Retinal pigment epithelial cell (primary cell): ENCODE data around the gene SEMA3C.

Experiments
- DNase-seq: peaks from one replicate; pipeline ENCODE4 v3.0.0-alpha.2; 2010; ENCODE audit warnings: low read depth
- H3K4me3 ChIP-seq: 2 replicates; pipeline ENCODE4 v1.5.1; 2011; ENCODE audit warnings: mild to moderate bottlenecking, low read length, control low read depth, moderate library complexity
- TF ChIP-seq, protein P1 (sequence below): conservative IDR thresholded peaks from 2 replicates; pipeline ENCODE4 v1.5.1; 2011; ENCODE audit warnings: low read depth, low read length, control low read depth, inconsistent platforms

The SEMA3C gene

DNA sequence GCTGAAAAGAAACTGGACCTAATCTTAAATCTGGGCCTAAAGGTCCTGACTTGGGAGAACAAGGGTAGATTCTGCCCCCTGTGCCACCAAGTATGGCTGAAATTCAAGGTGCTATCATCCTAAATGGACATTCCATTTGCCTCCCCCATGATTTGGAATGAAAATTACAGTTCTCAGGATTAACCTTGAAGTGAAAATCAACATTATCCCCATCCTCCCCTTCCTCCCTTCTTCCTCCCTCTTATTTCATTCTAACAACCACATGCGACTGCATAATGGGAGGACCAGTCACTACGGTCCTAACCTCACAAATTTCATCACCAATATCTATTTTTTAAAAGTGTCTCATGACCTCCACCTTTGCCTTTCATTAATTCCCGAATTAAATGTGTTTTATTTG is 62.1 kb downstream of the SEMA3C start:
- no peak overlapping the region for H3K4me3 ChIP-seq
- no peak for DNase-seq
- TF ChIP-seq, protein P1, sequence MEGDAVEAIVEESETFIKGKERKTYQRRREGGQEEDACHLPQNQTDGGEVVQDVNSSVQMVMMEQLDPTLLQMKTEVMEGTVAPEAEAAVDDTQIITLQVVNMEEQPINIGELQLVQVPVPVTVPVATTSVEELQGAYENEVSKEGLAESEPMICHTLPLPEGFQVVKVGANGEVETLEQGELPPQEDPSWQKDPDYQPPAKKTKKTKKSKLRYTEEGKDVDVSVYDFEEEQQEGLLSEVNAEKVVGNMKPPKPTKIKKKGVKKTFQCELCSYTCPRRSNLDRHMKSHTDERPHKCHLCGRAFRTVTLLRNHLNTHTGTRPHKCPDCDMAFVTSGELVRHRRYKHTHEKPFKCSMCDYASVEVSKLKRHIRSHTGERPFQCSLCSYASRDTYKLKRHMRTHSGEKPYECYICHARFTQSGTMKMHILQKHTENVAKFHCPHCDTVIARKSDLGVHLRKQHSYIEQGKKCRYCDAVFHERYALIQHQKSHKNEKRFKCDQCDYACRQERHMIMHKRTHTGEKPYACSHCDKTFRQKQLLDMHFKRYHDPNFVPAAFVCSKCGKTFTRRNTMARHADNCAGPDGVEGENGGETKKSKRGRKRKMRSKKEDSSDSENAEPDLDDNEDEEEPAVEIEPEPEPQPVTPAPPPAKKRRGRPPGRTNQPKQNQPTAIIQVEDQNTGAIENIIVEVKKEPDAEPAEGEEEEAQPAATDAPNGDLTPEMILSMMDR = no peak

DNA sequence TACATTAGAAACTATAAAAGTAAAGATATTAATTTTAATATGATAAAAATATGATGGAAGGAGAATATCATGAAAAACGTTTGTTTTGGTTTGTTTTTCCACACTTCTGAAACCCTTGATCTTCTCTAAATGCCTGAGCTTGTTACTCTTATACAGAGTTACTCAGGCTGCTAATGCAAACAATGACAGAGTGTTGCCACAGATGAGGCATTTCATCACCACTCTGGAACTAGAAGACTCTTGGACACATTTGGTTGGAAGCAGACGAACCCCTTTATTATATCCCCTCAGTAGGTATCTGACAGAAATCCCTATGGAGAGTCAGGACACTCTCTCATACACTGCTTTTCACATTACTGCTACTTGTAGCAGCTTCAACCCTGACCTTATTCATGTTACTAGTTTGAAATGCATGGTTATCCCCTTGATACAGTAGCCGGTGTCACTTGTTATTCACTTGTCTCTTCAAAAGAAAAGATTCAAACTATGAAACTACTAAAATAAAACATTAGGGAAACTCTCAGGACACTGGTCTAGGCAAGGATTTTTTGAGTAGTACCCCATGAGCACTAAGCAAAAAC is 66.9 kb downstream of the SEMA3C start:
- TF ChIP-seq, protein P1 = no peak
- no peak for DNase-seq
- H3K4me3 ChIP-seq = no peak overlapping the region

DNA sequence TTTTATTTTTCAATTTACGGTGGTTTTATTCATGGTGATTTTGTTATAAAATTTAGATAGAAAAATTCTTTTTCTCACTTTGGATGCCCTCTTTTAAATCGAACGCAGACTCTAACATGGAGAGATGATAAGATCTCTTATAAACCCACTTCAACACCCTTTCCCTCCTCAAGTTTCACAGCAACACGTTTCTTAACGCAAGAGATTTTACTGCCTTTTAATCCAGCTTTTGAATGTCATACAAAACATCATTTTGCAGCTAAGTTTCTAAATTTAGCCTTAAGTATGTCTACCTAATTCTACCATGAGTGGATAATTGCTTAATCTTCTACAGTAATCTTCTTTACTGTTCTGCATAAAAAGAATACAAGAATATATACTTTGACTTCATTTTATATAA is 70.0 kb downstream of the SEMA3C start:
- no peak overlapping the region for H3K4me3 ChIP-seq
- peak; percentile 27 for DNase-seq
- TF ChIP-seq, protein P1 = no peak

DNA sequence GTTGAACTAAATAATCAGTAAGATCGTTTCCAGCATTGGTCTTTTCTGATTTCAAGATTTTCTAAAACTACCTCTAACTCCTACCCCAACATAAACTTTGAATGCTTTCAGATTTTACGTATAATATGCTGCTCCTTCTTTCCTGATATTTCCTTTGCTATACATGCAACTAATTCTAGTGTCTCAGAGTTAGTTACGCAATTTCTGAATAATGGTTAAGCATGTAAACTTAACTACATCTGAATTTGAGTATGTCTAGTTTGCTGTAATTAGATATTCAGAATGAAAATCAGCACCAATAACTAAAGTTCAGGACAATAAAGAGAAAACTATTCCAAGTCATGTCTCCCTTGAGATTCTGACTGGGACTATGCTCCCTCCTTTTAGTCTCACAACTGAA is 71.0 kb downstream of the SEMA3C start:
- DNase-seq = no peak
- TF ChIP-seq, protein P1 = no peak
- no peak overlapping the region for H3K4me3 ChIP-seq

DNA sequence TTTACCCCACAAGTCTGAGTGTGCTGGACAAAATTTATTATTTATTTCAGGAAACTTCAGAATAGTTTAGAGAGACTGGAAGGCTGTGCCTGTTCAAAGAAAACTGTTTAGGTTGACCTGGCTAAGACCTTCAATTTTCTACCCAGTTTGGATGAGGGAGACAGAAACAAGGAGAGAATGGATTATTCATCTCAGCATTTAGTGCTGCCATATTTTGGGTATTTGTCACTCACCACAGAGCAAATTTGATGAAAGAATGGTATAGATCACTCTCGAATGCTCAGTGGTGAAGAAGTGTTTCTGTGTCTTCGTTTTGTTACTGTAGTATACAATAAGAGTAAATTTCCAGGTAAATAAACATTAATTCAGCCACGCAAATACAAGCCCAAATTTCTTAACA is 71.8 kb downstream of the SEMA3C start:
- H3K4me3 ChIP-seq = no peak overlapping the region
- no peak for DNase-seq
- TF ChIP-seq, protein P1 = no peak

DNA sequence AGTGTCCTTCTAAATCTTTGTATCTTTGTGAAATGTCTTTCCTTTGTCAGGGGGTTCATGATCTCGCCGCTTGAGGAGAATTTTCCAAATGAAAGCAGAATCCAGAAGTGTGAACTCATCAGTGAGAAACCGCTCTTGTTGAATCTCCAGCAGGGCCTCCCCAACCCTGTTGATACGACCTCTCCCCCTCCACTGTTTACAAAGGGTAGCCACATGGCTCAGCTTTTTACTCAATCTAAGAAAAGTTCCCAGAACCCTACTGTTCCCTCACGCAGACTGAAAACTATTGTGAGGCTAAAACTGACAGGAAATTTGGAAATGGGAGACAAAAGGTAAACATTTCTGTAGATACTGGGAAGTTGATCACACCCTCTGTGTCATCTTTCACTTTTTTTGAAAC is 73.9 kb downstream of the SEMA3C start:
- H3K4me3 ChIP-seq = no peak overlapping the region
- TF ChIP-seq, protein P1 = no peak
- DNase-seq = no peak

GRCh38 chr7:80843018-80843677 is 75.7 kb downstream of the SEMA3C start:
- TF ChIP-seq, protein P1 = no peak
- no peak for DNase-seq

More at GRCh38 chr7:80843018-80843677, 75.7 kb downstream of the SEMA3C start:
- H3K4me3 ChIP-seq = no peak overlapping the region
